GM18511 (cell line): ENCODE results near the gene CD81.

Source experiments
- ATAC-seq: cut with Tn5 transposase; IDR thresholded peaks from one replicate; pipeline ENCODE4 v1.9.1; 2021; ENCODE audit warnings: mild to moderate bottlenecking, moderate library complexity; ENCODE audit not compliant: unreplicated experiment

CD81 gene

GRCh38 chr11:2417856-2418692 is 41.0 kb downstream of the CD81 start:
- ATAC-seq: no peak

- ATAC-seq: no peak
Measured at GRCh38 chr11:2418693-2419360, 41.7 kb downstream of the CD81 start.

- ATAC-seq: no peak
Measured at GRCh38 chr11:2419638-2420501, 42.8 kb downstream of the CD81 start.

DNA sequence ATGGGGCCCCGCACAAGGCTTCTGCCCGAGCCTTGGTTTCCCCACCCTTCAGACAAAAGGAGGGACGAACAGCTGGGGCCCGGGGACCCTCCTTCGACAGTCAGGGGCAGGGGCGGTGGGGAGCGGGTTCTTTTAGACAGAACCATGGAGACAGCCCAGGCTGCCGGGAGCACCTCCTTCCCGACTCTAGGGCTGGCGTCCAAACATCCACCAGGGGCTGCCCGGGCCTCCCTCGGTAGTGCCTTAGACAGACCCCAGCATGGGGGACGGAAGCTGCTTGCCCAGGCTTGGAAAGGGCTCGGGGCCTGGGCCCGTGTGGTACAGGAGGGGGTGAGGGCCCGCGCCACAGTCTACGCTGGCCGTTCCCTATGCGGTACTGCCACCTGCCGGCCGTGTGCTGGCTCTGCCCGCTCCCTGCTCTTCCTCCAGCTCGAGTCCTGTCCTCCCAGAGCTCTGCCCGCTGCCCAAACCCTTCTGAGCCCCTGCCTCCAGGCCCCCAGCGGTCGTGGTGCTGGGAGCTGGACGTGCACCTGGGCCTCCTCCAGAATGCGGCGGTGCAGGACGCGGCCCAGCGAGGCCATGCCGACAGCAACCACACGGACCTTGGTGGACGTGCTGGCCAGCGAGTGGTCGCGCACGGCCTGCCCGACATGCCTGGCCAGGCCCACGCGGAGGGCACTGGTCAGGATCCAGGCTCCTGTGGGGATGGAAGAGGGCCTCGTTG is 43.6 kb downstream of the CD81 start:
- peak; percentile 78 for ATAC-seq

- ATAC-seq: no peak
Measured at GRCh38 chr11:2421226-2421994, 44.3 kb downstream of the CD81 start.

DNA sequence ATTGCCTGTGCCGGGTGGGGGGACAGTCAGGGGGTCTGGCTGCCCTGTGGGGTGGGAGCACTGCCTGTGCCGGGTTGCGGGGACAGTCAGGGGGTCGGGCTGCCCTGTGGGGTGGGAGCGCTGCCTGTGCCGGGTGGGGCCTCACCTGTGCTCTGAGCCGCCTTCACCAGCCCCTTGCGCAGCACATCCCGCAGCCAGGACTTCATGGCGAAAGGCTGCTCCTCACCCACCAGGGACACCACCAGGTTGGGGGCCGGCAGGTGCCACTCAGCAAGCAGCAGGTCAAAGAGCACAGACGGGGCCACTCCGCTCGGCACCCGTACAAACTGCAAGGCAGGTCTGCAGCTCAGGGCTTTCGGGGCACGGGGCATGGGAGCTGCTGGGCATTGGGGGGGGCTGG is 44.9 kb downstream of the CD81 start:
- no peak for ATAC-seq

DNA sequence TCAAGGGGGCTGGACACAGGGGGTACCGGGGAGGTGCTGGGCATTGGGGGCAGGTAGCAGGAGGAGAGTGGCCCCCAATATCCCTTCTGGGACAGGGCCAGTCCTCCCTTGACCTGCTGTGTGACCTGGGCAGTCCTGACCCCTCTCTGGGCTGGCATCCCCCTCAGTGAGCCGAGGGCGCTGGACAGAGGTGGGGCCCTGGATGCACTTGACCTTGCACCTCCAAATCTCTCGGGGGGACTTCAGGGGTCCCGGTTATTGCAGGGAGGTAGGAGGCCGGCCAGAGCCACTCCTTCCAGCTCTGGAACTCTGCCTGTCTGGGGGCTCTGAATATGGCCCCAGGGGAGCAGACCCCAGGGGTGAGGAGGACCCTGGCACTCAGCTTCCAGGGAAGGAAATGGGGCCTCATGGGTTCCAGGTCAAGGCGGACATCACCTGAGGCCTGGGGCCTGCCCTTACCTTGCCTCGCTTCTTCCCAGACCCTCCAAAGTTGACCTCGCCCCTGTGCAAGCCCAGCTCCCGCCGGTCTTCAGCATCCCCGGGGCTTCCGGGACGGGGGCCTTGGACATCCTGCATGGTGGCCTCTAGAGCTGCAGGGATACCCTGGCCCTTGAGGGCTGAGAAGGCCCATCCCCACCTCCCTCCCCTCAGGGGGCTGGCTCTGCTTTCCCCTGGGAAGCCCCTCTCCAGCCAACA is 45.5 kb downstream of the CD81 start:
- no peak for ATAC-seq

- no peak for ATAC-seq
Measured at GRCh38 chr11:2423157-2424025, 46.3 kb downstream of the CD81 start.

DNA sequence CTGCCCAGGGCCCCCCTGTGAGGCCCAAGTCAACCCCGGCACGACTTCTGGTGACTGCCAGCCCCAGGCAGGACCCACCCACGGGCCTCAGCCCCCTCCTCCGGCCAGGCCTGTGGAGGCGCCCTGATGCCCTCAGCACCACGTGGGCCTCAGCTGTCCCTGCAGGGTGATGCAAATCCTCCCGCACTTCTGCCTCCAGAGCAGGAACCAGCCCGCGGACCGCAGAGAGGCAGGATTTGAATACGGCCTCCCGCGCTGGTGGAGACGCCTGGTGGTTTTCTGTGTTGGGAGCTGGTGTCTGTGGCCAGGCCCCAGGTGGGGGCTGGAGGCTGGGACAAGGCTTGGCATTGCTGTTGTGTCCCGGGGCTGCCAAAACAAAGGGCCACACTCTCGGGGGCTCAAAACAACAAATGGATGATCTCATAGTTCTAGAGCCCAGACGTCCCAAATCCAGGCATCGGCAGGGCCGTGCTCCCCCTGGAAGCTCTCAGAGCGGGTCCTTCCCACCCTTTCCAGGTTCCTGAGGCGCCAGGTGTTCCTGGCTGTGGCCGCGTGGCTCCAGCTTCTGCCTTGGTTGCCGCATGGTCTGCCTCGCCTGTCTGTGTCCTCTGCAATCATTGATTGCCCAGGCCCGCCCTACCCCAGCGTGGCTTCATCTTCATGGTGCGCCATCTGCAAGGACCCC is 47.8 kb downstream of the CD81 start:
- no peak for ATAC-seq

DNA sequence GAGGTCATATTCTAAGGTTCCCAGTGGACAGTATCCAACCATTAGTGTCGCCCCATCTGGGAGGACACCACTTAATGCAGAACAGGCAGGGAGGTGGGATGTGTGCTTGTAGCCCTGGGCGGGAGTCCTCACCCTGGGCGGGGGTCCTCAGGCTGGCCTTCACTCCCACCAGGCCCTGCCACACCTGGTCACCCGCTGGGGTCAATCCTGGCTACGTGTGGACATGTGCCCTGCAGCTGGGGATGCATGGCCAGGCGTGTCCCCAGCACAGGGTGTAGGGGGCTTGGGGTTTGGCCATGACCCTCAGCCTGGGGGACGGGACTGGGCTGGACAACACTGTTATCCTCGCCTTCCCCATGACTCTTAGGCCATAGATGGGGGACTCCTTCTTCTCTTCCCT is 48.4 kb downstream of the CD81 start:
- ATAC-seq: no peak

DNA sequence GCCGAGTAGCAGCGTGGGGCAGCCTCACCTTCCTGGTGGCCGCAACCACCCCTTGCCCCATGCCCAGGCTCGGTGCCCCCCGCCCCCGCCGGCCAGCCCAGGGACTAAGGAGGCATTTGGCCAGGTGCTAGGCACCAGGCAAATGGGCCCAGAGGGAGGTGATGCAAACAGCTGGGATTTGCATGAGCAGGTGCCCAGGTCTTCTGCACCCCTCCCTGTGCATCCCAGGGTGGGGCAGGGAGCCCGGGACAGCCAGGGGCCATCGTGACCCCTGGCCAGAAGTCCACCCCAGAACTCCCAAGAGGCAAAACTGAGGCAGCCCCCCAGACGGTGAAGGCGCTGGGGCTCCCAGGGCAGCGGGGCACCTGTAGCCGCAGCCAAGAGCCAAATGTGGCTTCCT is 49.1 kb downstream of the CD81 start:
- no peak for ATAC-seq

- ATAC-seq: no peak
Measured at GRCh38 chr11:2426826-2427521, 49.9 kb downstream of the CD81 start.

DNA sequence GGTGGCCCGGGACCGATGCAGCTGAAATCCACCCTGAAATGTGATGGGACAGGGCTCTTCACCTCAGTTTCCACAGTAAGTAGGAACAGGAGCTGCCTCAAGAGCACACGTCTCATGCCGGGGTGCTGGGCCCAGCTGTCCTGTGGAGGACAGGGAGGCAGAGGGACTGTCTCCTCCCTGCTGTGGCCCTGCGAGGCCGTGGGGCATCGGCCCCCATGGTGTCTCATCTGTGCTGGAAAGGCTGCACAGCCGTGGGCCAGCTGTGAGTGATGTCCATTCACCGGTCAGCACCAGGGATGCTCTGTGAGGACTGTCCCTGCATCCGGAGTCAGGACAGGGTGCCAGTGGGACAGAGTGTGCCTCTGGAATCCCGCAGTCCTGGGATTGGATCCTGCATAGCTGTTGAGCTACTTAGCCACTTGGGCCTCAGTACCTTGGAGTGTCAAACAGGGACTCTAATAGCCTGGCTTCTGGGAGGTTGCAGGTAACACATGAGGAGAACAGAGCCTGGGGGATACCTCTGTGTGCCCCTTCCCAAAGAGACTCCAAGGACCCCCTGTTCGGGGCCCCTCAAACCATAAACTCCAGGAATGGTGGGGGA is 50.7 kb downstream of the CD81 start:
- ATAC-seq: no peak

DNA sequence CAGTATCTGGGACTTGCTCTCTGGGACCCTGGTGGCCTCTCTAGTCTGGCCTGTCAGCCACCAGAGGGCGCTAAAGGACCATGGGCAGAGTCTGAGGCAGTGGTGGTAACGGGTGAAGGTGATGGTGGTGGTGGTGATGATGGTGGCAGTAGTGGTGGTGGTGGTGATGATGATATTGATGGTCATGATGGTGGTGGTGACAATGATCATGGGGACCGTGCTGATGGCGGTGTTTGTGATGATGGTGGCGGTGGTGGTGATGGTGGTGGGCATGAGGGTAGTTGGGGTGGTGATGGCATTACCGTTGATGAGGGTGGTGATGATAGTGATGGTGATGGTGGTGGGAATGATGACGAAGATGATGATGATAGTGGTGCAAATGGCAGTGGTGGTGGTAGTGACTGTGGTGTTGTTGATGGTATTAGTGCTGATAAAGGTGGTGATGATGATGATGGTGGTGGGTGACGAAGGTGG is 51.2 kb downstream of the CD81 start:
- ATAC-seq: no peak

DNA sequence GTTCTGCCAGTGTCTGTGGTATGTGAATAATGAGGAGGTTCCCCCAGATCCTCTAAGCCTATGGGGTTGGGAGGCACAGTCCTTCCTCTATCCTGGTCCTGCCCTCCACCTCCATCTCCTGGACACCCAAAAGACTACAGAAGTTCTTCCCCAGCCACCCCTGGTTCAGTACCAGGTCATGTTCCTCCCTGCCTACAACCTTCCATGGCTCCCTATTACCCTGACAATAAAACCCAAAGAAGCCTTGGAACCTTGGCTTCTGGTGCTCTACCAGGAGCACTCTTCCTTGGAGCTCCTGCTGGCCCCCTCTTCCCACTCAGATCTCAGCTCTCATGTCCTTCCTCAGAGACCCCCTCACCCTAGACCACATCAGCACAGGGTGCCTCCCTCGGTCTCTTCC is 54.3 kb downstream of the CD81 start:
- no peak for ATAC-seq

- ATAC-seq: no peak
Measured at GRCh38 chr11:2432171-2432621, 55.1 kb downstream of the CD81 start.

- ATAC-seq: no peak
Measured at GRCh38 chr11:2432628-2433071, 55.5 kb downstream of the CD81 start.
